Measurements from ENCODE around the gene NIN.
"Not testable (repeated sequence)": the region's sequence is repeated elsewhere in the genome, so short reads cannot be mapped to it uniquely, and the experiment has no call there.

Gene NIN

GRCh38 chr14:50704454-50705010, 126.4 kb downstream of the NIN start:
- H3K4me3 ChIP-seq (ENCODE audit: low read length), result no peak overlapping the region
- no peak for TF ChIP-seq CTCF (conservative IDR thresholded peaks at IDR 0.05; ENCODE audit: low read depth, low read length)

GRCh38 chr14:50697659-50698290, 133.2 kb downstream of the NIN start:
- TF ChIP-seq CTCF (conservative IDR thresholded peaks at IDR 0.05; ENCODE audit: low read depth, low read length), result no peak
- peak; percentile 92 for DNase-seq (ENCODE audit: low read depth)
- H3K4me3 ChIP-seq (ENCODE audit: low read length), result no peak overlapping the region

More at GRCh38 chr14:50704454-50705010, 126.4 kb downstream of the NIN start:
- no peak for DNase-seq (ENCODE audit: low read depth)

- H3K4me3 ChIP-seq (ENCODE audit: low read length); DNase-seq (ENCODE audit: low read depth): not testable (repeated sequence)
These were observed 136.7 kb downstream of the NIN start for GRCh38 chr14:50694260-50694659.

GRCh38 chr14:50688875-50689274, 142.1 kb downstream of the NIN start:
- H3K4me3 ChIP-seq (ENCODE audit: low read length), result no peak overlapping the region
- no peak for TF ChIP-seq CTCF (conservative IDR thresholded peaks at IDR 0.05; ENCODE audit: low read depth, low read length)
- DNase-seq (ENCODE audit: low read depth), result no peak

- TF ChIP-seq CTCF (conservative IDR thresholded peaks at IDR 0.05; ENCODE audit: low read depth, low read length), result no peak
- H3K4me3 ChIP-seq (ENCODE audit: low read length), result no peak overlapping the region
- no peak for DNase-seq (ENCODE audit: low read depth)
These were observed 151.3 kb downstream of the NIN start for GRCh38 chr14:50679674-50680073.

GRCh38 chr14:50678163-50678562, 152.8 kb downstream of the NIN start:
- no peak for TF ChIP-seq CTCF (conservative IDR thresholded peaks at IDR 0.05; ENCODE audit: low read depth, low read length)
- no peak overlapping the region for H3K4me3 ChIP-seq (ENCODE audit: low read length)
- DNase-seq (ENCODE audit: low read depth), result no peak

- TF ChIP-seq CTCF (conservative IDR thresholded peaks at IDR 0.05; ENCODE audit: low read depth, low read length), result no peak
- no peak overlapping the region for H3K4me3 ChIP-seq (ENCODE audit: low read length)
- no peak for DNase-seq (ENCODE audit: low read depth)
These were observed 153.4 kb downstream of the NIN start for GRCh38 chr14:50677527-50678063.
